HG03159 (cell line): ENCODE results near the gene IL13RA2.

Experiments used
- ATAC-seq: cut with Tn5 transposase; IDR thresholded peaks from one replicate; pipeline ENCODE4 v1.9.1; 2021; ENCODE audit warnings: mild to moderate bottlenecking, moderate library complexity; ENCODE audit not compliant: unreplicated experiment

Gene IL13RA2

GRCh38 chrX:115017455-115017854 lies at the start of gene IL13RA2:
IL13RA2 (minus strand) TSS chrX:115017616; CDS start chrX:115017269, 347 bp downstream.
- no peak for ATAC-seq

- no peak for ATAC-seq
Observed at GRCh38 chrX:115065304-115065703, 47.9 kb upstream of the IL13RA2 start.

- ATAC-seq: no peak
Observed at GRCh38 chrX:115060013-115060412, 42.6 kb upstream of the IL13RA2 start.

- ATAC-seq: no peak
Observed at GRCh38 chrX:115058276-115058675, 40.9 kb upstream of the IL13RA2 start.

GRCh38 chrX:115054876-115055275 lies 37.5 kb upstream of the IL13RA2 start:
- no peak for ATAC-seq

GRCh38 chrX:115053223-115053622 lies 35.8 kb upstream of the IL13RA2 start:
- ATAC-seq: no peak

- no peak for ATAC-seq
Observed at GRCh38 chrX:115047715-115048114, 30.3 kb upstream of the IL13RA2 start.

- no peak for ATAC-seq
Observed at GRCh38 chrX:115047181-115047580, 29.8 kb upstream of the IL13RA2 start.

GRCh38 chrX:115040417-115040816 lies 23.0 kb upstream of the IL13RA2 start:
- no peak for ATAC-seq

- ATAC-seq: no peak
Observed at GRCh38 chrX:115038406-115038805, 21.0 kb upstream of the IL13RA2 start.

GRCh38 chrX:115036029-115036428 lies 18.6 kb upstream of the IL13RA2 start:
- ATAC-seq: no peak

GRCh38 chrX:115031989-115032388 lies 14.6 kb upstream of the IL13RA2 start:
- ATAC-seq: no peak

- no peak for ATAC-seq
Observed at GRCh38 chrX:115030625-115031024, 13.2 kb upstream of the IL13RA2 start.

- no peak for ATAC-seq
Observed at GRCh38 chrX:115029869-115030570, 12.6 kb upstream of the IL13RA2 start.

GRCh38 chrX:115029440-115029839 lies 12.0 kb upstream of the IL13RA2 start:
- ATAC-seq: no peak

- no peak for ATAC-seq
Observed at GRCh38 chrX:115023811-115024210, 6.4 kb upstream of the IL13RA2 start.

- no peak for ATAC-seq
Observed at GRCh38 chrX:115023139-115023538, 5.7 kb upstream of the IL13RA2 start.

GRCh38 chrX:115021121-115021520 lies 3.7 kb upstream of the IL13RA2 start:
- ATAC-seq: no peak

GRCh38 chrX:115018944-115019343 lies 1.5 kb upstream of the IL13RA2 start:
- no peak for ATAC-seq

GRCh38 chrX:115018040-115018647 lies 728 bp upstream of the IL13RA2 start:
- ATAC-seq: no peak

- no peak for ATAC-seq
Observed at GRCh38 chrX:115013705-115014104, 3.7 kb downstream of the IL13RA2 start.

- ATAC-seq: no peak
Observed at GRCh38 chrX:115011428-115011827, 6.0 kb downstream of the IL13RA2 start.

GRCh38 chrX:114999906-115000305 lies 17.5 kb downstream of the IL13RA2 start:
- ATAC-seq: no peak
